GM21825 (cell line): ENCODE results near the gene AGAP1.
"Not testable (repeated sequence)": the region's sequence is repeated elsewhere in the genome, so short reads cannot be mapped to it uniquely, and the experiment has no call there.

ENCODE experiments used
- ATAC-seq: cut with Tn5 transposase; IDR thresholded peaks from one replicate; pipeline ENCODE4 v1.9.1; 2021; ENCODE audit warnings: mild to moderate bottlenecking, moderate library complexity; ENCODE audit not compliant: unreplicated experiment

AGAP1 gene

DNA sequence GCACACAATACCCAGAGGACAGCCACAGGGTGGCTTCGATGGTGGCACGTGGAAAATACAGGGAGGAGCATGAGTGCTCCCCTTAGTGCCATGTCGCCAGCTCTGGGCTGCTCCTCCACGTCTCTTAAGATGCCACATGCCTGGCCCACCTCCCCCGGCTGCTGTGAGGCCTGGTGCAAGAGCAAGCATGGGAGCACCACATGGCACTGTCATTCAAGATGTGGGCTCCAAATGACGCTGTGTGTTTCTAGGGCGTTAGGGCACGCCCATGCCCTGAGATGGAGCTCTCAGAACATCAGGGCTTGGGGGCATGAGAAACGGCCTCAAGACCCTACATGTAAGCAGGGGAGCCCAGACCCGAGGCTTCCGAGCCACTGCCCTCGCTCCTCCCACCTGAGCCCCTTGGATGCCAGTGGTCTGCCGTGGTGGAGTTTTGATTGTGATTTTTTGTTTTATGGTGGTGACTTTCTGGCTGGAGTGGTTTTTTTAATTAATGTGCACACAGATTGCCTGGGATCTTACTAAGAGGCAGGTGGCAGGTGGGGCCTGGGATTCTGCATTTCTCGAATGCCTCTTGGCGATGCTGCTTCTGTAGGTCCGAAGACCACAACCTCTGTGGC lies 435.0 kb downstream of the AGAP1 start:
- ATAC-seq: no peak

DNA sequence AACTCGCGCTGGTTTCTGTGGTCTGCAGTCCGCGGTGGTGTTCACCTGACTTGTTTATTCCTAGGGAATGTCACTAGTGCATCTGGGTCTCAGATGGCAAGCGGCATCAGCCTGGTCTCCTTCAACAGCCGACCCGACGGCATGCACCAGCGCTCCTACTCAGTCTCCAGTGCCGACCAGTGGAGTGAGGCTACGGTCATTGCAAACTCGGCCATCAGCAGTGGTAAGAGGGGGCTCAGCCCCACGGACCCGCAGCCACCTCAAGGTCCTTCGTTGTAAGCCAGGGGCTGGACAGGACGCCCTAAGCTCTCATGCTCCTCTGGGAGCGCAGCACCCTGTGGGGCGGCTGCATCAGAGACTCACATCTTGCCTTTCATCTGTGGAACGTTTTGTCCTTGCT lies 436.9 kb downstream of the AGAP1 start:
- no peak for ATAC-seq

GRCh38 chr2:235931676-235932075 lies 437.8 kb downstream of the AGAP1 start:
- ATAC-seq: no peak

DNA sequence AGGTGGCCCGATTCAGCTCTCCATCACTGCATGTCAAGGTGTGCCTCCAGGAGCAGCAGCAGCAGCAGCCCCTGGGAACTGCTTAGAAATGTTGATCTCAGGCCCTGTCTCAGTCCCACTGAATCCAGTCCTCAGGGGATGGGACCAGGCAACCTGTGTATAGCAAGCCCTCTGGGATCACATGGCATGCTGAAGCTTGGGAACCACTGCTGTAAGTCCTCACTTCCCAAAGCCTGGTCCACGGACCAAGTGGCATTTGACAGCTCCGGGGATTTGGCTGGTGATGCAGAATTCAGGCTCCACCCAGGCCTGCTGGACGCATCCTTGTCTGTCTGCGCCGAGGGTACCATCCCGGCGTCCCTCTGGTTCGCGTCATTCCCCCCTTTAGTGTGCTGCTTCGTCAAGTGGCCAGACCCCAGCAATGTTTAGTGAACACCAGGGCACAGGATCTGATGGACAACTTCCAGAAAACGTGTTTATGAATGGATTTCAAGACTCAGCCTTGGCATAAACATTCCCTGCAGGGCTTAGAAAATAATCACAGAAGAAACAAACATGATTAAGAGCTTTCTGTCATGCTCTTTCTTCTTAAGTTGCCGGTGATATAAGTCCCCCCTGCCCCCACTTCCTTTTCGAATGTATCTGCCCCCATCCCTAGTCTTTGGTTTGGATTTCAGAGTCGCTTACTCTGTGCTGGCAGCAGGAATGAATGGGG lies 440.4 kb downstream of the AGAP1 start:
- no peak for ATAC-seq

DNA sequence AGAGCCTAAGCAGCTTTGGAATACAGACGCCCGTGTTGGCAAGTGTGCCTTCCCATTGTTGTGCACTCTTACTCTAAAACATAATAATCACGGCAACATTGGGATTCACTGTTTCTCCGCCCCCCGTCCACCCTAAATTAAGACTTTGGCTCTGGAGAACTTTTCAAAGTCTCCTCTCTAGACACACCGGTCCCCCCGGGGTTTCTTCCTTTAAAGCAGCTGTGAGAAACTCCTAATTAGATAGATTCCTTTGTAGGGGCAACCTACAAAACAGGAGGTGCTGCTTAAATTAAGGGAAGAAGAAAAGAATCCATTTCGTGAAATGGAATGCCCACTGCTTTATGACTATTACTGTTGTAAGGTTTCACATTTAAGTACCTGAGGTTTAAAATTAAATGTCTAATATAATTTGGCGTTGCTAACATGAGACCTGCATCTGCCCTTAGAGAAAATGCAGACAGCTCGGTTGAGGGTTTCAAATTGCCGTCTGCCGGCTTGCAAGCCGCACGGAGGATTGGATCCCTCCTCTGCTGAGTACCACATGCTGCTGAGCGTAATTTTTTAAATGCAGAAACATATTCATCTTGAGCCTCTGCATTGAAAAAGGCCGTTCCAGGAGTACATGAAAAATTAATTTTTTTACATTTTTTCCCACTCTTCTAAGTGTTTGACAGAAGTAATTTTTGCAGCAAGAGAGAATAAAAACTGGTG lies 441.1 kb downstream of the AGAP1 start:
- ATAC-seq: no peak

GRCh38 chr2:235935773-235936172 lies 441.9 kb downstream of the AGAP1 start:
- no peak for ATAC-seq

DNA sequence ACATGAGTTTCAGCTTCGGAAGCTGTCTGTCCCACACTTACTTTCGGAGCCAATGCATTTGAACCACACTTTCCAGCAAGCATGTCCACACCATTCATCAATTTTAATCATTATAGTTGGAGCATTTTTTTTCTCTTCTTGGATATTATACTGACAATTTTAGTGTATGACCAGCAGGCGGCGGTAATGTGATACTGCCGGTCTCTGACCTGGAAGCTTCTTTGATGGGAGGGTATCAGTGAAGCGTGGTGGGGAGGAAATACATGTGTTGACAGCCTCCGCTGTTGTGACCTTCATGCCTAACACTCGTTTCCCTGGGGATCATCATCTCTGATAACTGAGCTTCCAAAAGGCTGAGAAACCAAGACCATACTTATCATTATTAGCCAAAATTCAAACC lies 442.6 kb downstream of the AGAP1 start:
- no peak for ATAC-seq

GRCh38 chr2:235937087-235937486 lies 443.2 kb downstream of the AGAP1 start:
- ATAC-seq: no peak

DNA sequence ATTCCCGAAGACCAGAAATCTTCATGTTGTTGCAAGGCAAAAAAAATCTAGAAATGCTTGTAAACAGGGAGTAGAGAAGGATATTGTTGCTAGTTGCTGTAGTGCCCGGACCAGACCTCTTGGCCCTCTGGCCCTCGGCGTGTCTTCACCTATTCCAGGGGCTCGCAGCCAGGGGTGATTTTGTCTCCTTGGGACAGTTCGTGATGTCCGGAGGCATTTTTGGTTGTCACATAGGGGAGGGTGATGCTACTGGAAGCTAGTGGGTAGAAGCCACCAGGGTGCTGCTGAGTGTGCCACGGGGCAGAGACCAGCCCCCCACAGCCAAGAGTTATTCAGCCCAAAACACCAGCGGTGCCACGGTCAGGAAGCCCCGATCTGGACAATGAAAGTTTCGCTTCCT lies 443.7 kb downstream of the AGAP1 start:
- ATAC-seq: no peak

DNA sequence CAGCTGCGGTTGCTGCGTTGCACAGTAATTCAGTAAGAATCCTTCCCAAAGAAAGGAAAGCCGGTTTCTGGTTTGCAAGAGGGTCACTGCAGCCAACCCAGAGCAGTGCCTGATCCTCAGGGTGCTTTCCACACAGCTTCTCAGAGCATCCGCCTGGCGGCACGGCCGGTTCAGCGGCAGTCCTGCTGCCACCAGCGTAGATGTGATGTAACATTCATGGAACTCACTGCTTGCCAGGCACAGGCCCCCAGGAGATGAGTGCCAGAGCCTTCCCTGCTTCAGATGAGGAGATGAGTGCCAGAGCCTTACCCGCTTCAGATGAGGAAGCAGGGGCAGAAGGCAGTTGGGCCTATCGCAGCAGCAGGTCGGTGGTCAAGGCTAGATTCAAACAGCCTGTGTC lies 444.1 kb downstream of the AGAP1 start:
- no peak for ATAC-seq

DNA sequence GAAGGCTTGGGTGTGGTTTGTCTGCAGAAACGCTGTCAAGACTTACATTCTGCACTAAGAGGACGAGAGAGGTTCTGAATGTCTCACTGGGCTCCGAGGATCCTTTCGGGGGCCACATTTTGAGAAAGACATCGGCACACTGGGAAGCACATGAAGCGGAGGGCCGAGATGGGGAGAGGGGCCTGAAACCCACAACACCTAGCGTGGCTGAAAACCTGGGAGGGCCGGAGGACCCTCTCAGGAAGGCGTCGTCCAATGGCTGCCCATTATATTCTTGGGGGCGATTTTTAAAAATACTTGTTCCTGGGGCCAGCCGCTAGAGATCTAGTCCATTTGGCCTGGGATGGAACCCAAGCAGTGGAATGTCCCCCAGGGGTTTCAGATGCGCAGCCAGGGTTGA lies 444.8 kb downstream of the AGAP1 start:
- no peak for ATAC-seq

- ATAC-seq: no peak
Measured at GRCh38 chr2:235939471-235939870, 445.6 kb downstream of the AGAP1 start.

GRCh38 chr2:235940330-235940729 lies 446.5 kb downstream of the AGAP1 start:
- ATAC-seq: no peak

GRCh38 chr2:235944591-235944990 lies 450.7 kb downstream of the AGAP1 start:
- no peak for ATAC-seq

DNA sequence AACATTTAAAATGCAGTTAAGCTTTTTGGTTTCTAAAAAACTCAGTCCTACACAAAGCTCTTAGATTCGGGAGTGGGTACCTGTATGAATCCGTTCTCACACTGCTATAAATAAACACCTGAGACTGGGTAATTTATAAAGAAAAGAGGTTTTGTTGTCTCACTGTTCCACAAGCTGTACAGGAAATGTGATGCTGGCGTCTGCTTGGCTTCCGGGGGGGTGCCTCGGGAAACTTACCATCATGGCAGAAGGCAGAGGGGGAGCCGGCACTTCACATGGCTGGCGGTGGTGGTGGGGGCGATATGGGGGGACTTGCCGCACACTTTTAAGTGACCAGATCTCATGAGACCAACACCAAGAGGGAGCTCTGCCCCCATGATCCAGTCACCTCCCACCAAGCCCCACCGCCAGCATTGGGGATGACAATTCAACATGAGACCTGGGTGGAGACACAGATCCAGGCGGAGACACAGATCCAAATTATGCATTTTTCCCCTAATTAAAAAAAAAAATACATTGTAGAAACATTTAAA lies 451.8 kb downstream of the AGAP1 start:
- no peak for ATAC-seq

- no peak for ATAC-seq
Measured at GRCh38 chr2:235946590-235946989, 452.7 kb downstream of the AGAP1 start.

DNA sequence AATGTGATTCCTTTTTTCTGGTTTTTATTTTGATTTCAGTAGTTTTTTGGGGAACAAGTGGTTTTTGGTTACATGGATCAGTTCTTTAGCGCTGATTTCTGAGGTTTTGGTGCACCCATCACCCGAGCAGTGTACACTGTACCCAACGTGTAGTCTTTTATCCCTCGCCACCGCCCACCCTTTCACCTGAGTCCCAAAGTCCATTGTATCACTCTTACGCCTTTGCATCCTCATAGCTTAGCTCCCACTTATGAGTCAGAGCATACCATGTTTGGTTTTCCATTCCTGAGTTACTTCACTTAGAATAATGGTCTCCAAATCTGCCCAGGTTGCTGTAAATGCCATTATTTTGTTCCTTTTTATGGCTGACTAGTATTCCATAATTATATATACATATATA lies 453.2 kb downstream of the AGAP1 start:
- not testable (repeated sequence) for ATAC-seq

- no peak for ATAC-seq
Measured at GRCh38 chr2:235949567-235950472, 456.0 kb downstream of the AGAP1 start.

- ATAC-seq: no peak
Measured at GRCh38 chr2:235950473-235950809, 456.6 kb downstream of the AGAP1 start.

DNA sequence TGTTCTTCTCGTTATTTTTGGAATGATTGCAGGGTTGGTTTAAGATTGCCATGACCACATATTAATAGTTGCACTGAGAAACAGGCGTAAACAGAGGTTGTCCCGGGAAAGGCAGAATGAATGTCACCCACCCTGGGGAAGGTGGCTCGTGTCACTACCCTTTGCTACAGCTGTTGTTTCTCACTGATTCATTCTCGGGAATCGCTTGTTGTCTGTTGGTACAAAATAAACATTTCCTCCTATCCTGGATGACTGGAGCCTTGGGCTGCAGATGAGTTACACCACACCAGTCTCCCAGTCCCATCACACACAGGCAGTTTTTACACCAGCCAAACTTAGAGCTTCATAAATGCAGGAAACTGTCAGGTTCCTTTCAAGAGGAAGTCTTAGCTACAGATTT lies 457.6 kb downstream of the AGAP1 start:
- ATAC-seq: no peak

GRCh38 chr2:235951982-235952381 lies 458.1 kb downstream of the AGAP1 start:
- ATAC-seq: no peak
